Measurements from ENCODE around the gene UBALD1. TPM values are rescaled to one million over a fixed set of nuclear protein-coding genes. Genes with fewer than 3 reads are reported as not detected.

Gene UBALD1
- polyA plus RNA-seq, 1 donor (not counting 4 experiments of a cell fraction or from before 2014, with no cell fraction given) = 4.0 TPM

- H3K27me3 ChIP-seq (ENCODE audit: control insufficient read depth, extremely low read depth, insufficient read depth, low read length) = no peaks in the 10 kb centered on the region
- no peak for DNase-seq (ENCODE audit: low read depth, low spot score)
- dilution Hi-C loops (cut with MboI; ENCODE audit: extremely low pct_ligation_motif_present, low sequenced_read_pairs) = no loop called here
- no peak overlapping the region for H3K4me2 ChIP-seq (ENCODE audit: control insufficient read depth, extremely low read depth, insufficient read depth, low read depth, low read length)
- no peak for TF ChIP-seq CTCF (optimal IDR thresholded peaks at IDR 0.05 in 1 of 3, IDR thresholded peaks at IDR 0.05 in 1 of 3, conservative IDR thresholded peaks at IDR 0.05 in 1 of 3; ENCODE audit: extremely low read depth in 1 of 3, insufficient read depth in 2 of 3, low read length in 3 of 3)
- no peak for TF ChIP-seq EZH2 (IDR thresholded peaks at IDR 0.05; ENCODE audit: low read length)
- H2AFZ ChIP-seq (ENCODE audit: control insufficient read depth, low read length) = no peak overlapping the region
- peaks cover 31% of the 10 kb centered on the region for H3K4me1 ChIP-seq (ENCODE audit: control insufficient read depth, extremely low read depth, insufficient read depth, low read length)
- H4K20me1 ChIP-seq (ENCODE audit: control insufficient read depth, extremely low read depth, insufficient read depth, low read length) = no peaks in the 10 kb centered on the region
- H3K4me3 ChIP-seq (ENCODE audit: control insufficient read depth in 2 of 3, extremely low read depth in 1 of 3, insufficient read depth in 2 of 3, low read depth in 1 of 3, low read length in 3 of 3) = no peak overlapping the region
- no peaks in the 10 kb centered on the region for H3K9me3 ChIP-seq (ENCODE audit: control insufficient read depth, low read depth, low read length)
- H3K9me1 ChIP-seq (ENCODE audit: control insufficient read depth, extremely low read depth, insufficient read depth, low read length) = no peaks in the 10 kb centered on the region
- no peak for FAIRE-seq
- no peaks in the 10 kb centered on the region for H3K36me3 ChIP-seq (ENCODE audit: control insufficient read depth in 2 of 2, extremely low read depth in 1 of 2, insufficient read depth in 2 of 2, low read length in 2 of 2)
- H3K79me2 ChIP-seq (ENCODE audit: control insufficient read depth, insufficient read depth, low read length) = peaks cover 15% of the 10 kb centered on the region
- no peak overlapping the region for H3K9ac ChIP-seq (ENCODE audit: control insufficient read depth, extremely low read depth, insufficient read depth, low read length)
- no peak overlapping the region for H3K27ac ChIP-seq (ENCODE audit: control insufficient read depth, insufficient read depth, low read length)
These were observed 3.2 kb upstream of the UBALD1 start for GRCh38 chr16:4617880-4618279.

- peak overlapping the region; percentile 88 for H3K4me2 ChIP-seq (ENCODE audit: control insufficient read depth, extremely low read depth, insufficient read depth, low read depth, low read length)
- H3K27ac ChIP-seq (ENCODE audit: control insufficient read depth, insufficient read depth, low read length) = peak overlapping the region; percentile 85
- FAIRE-seq (peak; percentile 82), DNase-seq (ENCODE audit: low read depth, low spot score) (peak; percentile 98)
- H3K27me3 ChIP-seq (ENCODE audit: control insufficient read depth, extremely low read depth, insufficient read depth, low read length) = no peaks in the 10 kb centered on the region
- H2AFZ ChIP-seq (ENCODE audit: control insufficient read depth, low read length) = peak overlapping the region; percentile 95
- dilution Hi-C loops (cut with MboI; ENCODE audit: extremely low pct_ligation_motif_present, low sequenced_read_pairs) = no loop called here
- peak overlapping the region; percentile 56 to 83 (median 81) for H3K4me3 ChIP-seq (ENCODE audit: control insufficient read depth in 2 of 3, extremely low read depth in 1 of 3, insufficient read depth in 2 of 3, low read depth in 1 of 3, low read length in 3 of 3)
- TF ChIP-seq CTCF (optimal IDR thresholded peaks at IDR 0.05 in 1 of 3, IDR thresholded peaks at IDR 0.05 in 1 of 3, conservative IDR thresholded peaks at IDR 0.05 in 1 of 3; ENCODE audit: extremely low read depth in 1 of 3, insufficient read depth in 2 of 3, low read length in 3 of 3) = peak in 1 of 3 experiments; percentile 51
- no peak for TF ChIP-seq EZH2 (IDR thresholded peaks at IDR 0.05; ENCODE audit: low read length)
- peaks cover 28% of the 10 kb centered on the region for H3K79me2 ChIP-seq (ENCODE audit: control insufficient read depth, insufficient read depth, low read length)
- H4K20me1 ChIP-seq (ENCODE audit: control insufficient read depth, extremely low read depth, insufficient read depth, low read length) = no peaks in the 10 kb centered on the region
- peaks cover 38% of the 10 kb centered on the region for H3K4me1 ChIP-seq (ENCODE audit: control insufficient read depth, extremely low read depth, insufficient read depth, low read length)
- no peaks in the 10 kb centered on the region for H3K9me1 ChIP-seq (ENCODE audit: control insufficient read depth, extremely low read depth, insufficient read depth, low read length)
- H3K9ac ChIP-seq (ENCODE audit: control insufficient read depth, extremely low read depth, insufficient read depth, low read length) = peak overlapping the region; percentile 87
- no peaks in the 10 kb centered on the region for H3K9me3 ChIP-seq (ENCODE audit: control insufficient read depth, low read depth, low read length)
- H3K36me3 ChIP-seq (ENCODE audit: control insufficient read depth in 2 of 2, extremely low read depth in 1 of 2, insufficient read depth in 2 of 2, low read length in 2 of 2) = no peaks in the 10 kb centered on the region
These were observed 1.5 kb upstream of the UBALD1 start for GRCh38 chr16:4616047-4616811.
